Thyroid gland (tissue), 4 donors: ENCODE data around the gene MEOX2. TPM values are rescaled to one million over a fixed set of nuclear protein-coding genes. Genes with fewer than 3 reads are reported as not detected.

Experiments
- DNase-seq, 2 donors: peaks; one replicate each; pipeline ENCODE4 v3.0.0-alpha.2; 2019
- H3K27ac ChIP-seq, 3 donors: fragments of 200-600 bp; sonication (generic); 1 replicate in 2 of 3; 2 replicates in 1 of 3; pipeline ENCODE4 v1.5.1; 2016 to 2019; ENCODE audit warnings: mild to moderate bottlenecking in 1 of 3, moderate library complexity in 1 of 3
- H3K27me3 ChIP-seq: fragments of 200-600 bp; sonication (generic); one replicate; pipeline ENCODE4 v1.5.1; 2019
- H3K36me3 ChIP-seq, 2 donors: fragments of 200-600 bp; sonication (generic); one replicate each; pipeline ENCODE4 v1.5.1; 2016 to 2019
- H3K4me1 ChIP-seq, 2 donors: fragments of 200-600 bp; sonication (generic); one replicate each; pipeline ENCODE4 v1.5.1; 2017 to 2019
- H3K4me3 ChIP-seq, 3 donors: fragments of 200-600 bp; sonication (generic); replicated peaks in 1 of 3; 1 replicate in 2 of 3; 2 replicates in 1 of 3; pipeline ENCODE4 v1.5.1; 2016; ENCODE audit warnings: mild to moderate bottlenecking in 1 of 3
- H3K9me3 ChIP-seq: fragments of 200-600 bp; sonication (generic); one replicate; pipeline ENCODE4 v1.5.1; 2017
- CTCF ChIP-seq, 6 experiments: fragments of 200-600 bp in 3 of 6; fragments of 450-650 bp in 3 of 6; sonication (generic) in 3 of 6; IDR thresholded peaks; one replicate each; pipeline ENCODE4 v1.5.1; 2016 to 2019; ENCODE audit warnings: antibody characterized with exemption in 6 of 6, mild to moderate bottlenecking in 2 of 6, inconsistent platforms in 1 of 6, moderate library complexity in 1 of 6
- POLR2A ChIP-seq, 2 donors: fragments of 450-650 bp; IDR thresholded peaks; one replicate each; pipeline ENCODE4 v1.6.1; 2017; ENCODE audit warnings: antibody characterized with exemption in 2 of 2, mild to moderate bottlenecking in 2 of 2, moderate library complexity in 1 of 2
- WGBS, 2 donors: methylation state at CpG; one replicate each; pipeline ENCODE4 v1.1.5; 2017; 5-methylcytosine and 5-hydroxymethylcytosine counted together
- intact Hi-C: fragments of 100-400 bp; cut with DNase I; formaldehyde crosslinking; loops from one replicate; pipeline ENCODE4 v1.15.1; 2023
- total RNA-seq, 4 donors: library from RNA; depleted of rRNA; stranded (reverse); fragments of >200 nt; gene quantifications; one replicate each; pipeline ENCODE4 v1.2.3, GENCODE V29; 2016

The MEOX2 gene
- total RNA-seq, 4 donors from 2014 or later = 4.5 to 12.2 (median 7.8) TPM

DNA sequence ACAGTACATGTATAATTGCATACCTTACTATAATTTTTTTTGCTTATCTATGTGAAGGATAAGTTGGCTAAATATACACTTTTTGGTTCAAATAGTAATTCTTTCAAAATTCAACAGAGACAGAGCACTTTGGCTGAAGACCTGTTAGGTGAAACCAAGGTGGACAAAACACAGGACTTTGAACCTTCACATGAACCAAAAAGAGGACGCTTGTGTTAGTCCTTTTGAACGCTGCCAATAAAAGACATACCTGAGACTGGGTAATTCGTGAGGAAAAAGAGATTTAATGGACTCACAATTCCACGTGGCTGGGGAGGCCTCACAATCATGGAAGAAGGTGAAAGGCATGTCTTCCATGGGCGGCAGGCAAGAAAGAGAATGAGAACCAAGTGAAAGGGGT is 120.0 kb downstream of the MEOX2 start:
- Histone ChIP-seq H3K27me3 (no peaks in the 10 kb centered on the region), H3K4me1 (no peaks in the 10 kb centered on the region), H3K9me3 (no peaks in the 10 kb centered on the region), H3K4me3 (no peak overlapping the region), H3K36me3 (no peaks in the 10 kb centered on the region), H3K27ac (no peak overlapping the region)
- DNase-seq = no peak
- TF ChIP-seq CTCF (IDR thresholded peaks at IDR 0.05) = no peak
- no peak for TF ChIP-seq POLR2A (IDR thresholded peaks at IDR 0.05)
- intact Hi-C loops = no loop called here
- WGBS, 2 donors = 91 to 92% methylated on average over 5 of the region's 5 CpGs

DNA sequence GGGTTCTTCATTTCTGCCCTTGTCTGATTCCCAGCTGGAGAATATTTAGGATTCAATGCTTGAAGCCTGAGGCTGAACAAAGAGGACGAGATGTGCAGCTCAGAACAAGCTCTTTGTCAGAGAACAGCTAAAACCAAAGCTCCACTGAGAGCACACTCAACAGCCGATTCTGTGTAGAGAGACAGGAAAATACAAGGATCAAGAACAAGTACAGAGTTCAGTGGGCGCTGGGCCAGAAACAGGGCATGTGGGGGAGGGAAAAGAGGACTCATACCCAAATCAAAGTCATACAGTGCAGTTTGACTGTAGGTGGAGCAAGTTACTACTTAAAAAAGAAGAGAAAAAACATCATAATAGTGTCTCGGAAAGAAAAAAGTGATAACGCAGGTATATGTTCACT is 124.6 kb downstream of the MEOX2 start, which contains the start of gene AGMO:
Gene AGMO (minus strand): TSS at position 181 of the 400 bp plus-strand sequence.
- intact Hi-C loops = no loop called here
- no peaks in the 10 kb centered on the region for H3K27me3 ChIP-seq
- H3K27ac ChIP-seq = peak within 1 kb of the TSS; percentile 38 to 64 (median 46)
- H3K4me3 ChIP-seq = no peak within 1 kb of the TSS
- H3K4me1 ChIP-seq = no peaks in the 10 kb centered on the region
- WGBS, 2 donors = 43 to 47% methylated on average over 5 of the region's 5 CpGs
- peak in 1 of 2 donors; percentile 13 for TF ChIP-seq POLR2A (IDR thresholded peaks at IDR 0.05)
- no peak for TF ChIP-seq CTCF (IDR thresholded peaks at IDR 0.05)
- H3K9me3 ChIP-seq = no peaks in the 10 kb centered on the region
- peak; percentile 37 to 50 for DNase-seq
- no peaks in the 10 kb centered on the region for H3K36me3 ChIP-seq

Other genes starting within 250 kb of the MEOX2 start
- gene AGMO, start 124.7 kb downstream of the MEOX2 start, total RNA-seq = 1 to 10 TPM in 3 of 4 donors, under 1 TPM in 1; 0.83 to 2.0 (median 1.8) TPM